Amniotic stem cell (primary cell): Measurements from ENCODE around the gene PRG3.

Experiments
- DNase-seq: peaks from one replicate; lab custom pipeline; 2025; lab: John Stamatoyannopoulos, UW

The PRG3 gene

DNA sequence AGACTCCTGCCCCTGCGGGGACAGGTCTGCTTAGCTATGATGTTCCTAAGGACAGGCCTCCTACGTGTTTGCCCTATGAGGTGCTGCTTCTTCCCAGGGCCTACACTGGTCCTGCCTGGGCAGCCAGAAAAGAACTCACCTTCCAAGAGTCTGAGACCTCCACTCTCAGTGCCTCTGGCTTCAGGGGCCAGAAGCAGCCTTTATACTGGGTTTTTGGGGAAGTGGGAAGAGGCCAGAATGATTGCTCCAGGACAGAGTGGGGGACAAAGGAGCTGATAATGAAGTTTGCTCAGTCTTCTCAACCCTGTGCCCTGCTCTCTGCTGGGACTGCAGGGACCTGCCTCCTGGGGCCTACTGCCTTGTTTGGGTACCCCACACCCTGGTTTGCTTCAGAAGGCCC is at the start of gene PRG3:
Gene PRG3 (minus strand): TSS at position 176 of the 400 bp plus-strand sequence. CDS start 442 bp downstream, outside the sequence.
- DNase-seq, result no peak

DNA sequence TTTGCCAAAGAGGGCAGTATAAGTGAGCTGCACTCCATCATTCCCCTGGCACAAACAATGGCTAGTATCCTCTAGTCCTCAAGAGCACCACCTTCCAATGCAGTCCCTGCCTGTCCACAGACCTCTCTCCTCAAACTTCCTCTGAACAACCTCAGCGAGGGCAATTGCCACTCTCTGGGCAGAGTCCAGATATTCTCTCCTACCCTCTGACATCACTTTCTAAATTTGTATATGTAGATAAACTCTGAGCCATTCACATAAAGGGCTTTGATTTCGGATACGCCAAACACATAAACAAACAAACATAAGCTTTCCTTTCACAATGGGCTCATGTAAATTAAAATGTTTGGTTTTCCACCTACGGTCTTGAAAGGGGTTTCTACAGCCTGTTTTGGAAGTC is 49.0 kb upstream of the PRG3 start:
- DNase-seq, result no peak

- no peak for DNase-seq
Measured at GRCh38 chr11:57428643-57429042, 47.7 kb upstream of the PRG3 start.

DNA sequence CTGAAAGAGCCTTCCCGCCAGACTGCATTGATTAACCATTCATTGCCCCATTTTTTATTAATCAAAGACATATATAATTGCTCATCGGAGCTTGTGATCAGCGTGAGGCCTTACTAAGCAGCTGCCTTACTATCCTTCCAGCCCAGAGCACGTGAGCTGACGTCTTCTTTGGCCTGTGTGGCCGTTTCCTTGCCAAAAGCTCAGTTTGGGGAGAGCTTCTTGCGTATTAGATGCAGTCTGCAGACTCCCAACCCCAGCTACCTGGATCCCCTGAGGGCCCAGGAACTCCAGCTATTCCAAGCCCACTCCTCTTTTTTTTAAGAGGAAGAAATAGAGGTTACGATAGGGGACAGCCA is 46.8 kb upstream of the PRG3 start:
- DNase-seq, result no peak

DNA sequence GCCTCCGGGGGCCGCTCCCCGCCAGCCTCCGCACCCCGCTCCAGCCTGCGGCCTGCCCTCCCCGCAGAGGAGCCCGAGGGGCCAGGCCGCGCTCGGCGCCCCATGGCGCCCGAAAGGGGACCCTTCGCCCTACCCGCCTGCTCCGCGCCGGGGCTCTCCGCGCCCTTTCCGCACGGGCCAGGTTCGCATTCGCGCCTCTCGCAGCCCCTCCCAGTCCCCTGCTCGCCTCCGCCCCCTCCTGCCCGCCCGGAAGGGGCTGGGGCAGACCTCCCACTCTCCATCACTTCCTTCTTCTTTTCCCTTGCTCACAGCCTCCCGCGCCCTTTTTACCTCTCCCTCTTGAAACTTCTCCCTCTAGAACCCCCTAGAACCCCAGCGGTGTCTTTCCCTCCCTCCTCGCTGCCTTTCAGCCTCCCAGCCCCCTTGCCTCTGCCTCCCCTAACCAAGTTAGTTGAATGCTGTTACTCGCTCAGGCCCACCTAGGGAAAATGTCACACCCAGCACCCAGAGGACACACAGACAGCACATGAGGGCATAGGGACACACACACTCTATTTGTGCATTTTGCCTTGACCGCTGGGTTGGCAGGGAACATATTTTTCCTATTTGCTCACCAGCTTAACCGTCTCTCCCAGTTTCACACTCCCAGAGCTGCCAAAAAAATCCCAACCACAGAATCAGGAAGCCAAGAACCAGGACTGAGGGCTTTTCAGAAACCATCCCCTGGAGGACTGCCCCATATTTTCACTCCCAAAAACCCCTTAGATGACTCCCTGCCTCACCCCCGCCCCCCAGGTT is 46.2 kb upstream of the PRG3 start, which contains the start of gene SLC43A3:
Gene SLC43A3 (minus strand): TSS at position 193 of the 798 bp plus-strand sequence. CDS start 949 bp downstream, outside the sequence.
- DNase-seq, result peak; percentile 26

GRCh38 chr11:57426439-57426928 is 45.5 kb upstream of the PRG3 start:
- no peak for DNase-seq

GRCh38 chr11:57425565-57426438 is 44.9 kb upstream of the PRG3 start:
- DNase-seq, result no peak

- DNase-seq, result no peak
Measured at GRCh38 chr11:57424792-57425564, 44.0 kb upstream of the PRG3 start.

DNA sequence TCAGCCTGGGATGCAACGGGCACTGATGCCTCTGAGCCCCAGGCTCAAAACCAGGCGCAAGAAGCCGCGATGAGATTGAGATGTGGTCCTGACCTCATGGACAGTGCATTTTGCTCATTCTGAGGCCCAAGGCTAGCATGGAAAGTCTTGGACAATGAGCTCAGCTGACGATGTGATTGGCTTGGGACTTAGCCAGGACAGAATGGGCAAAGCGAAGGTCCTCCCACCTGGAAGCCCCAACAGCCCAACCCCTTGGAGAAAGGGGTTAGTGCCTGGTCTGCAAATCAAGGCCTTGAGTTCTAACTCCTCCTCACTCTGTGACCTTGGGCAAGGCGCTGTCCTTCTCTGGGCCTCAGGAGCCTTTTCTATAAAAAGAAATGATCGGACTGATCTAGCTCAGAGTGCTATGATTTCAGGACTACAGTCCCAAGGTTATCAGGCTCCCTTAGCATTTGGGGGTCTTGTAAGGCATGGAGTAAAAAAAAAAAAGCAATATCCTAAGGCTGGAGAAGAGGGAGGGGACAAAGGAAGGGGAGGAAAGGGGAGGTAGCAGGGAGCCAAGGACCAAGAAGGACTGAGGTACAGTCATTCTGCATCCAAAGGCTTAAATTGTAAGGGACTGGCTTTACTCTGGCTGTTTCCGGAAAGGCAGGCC is 43.3 kb upstream of the PRG3 start:
- DNase-seq, result no peak

GRCh38 chr11:57422669-57423068 is 41.7 kb upstream of the PRG3 start:
- no peak for DNase-seq

- DNase-seq, result no peak
Measured at GRCh38 chr11:57421805-57422204, 40.9 kb upstream of the PRG3 start.

- DNase-seq, result no peak
Measured at GRCh38 chr11:57421066-57421465, 40.1 kb upstream of the PRG3 start.

- no peak for DNase-seq
Measured at GRCh38 chr11:57419146-57419545, 38.2 kb upstream of the PRG3 start.

DNA sequence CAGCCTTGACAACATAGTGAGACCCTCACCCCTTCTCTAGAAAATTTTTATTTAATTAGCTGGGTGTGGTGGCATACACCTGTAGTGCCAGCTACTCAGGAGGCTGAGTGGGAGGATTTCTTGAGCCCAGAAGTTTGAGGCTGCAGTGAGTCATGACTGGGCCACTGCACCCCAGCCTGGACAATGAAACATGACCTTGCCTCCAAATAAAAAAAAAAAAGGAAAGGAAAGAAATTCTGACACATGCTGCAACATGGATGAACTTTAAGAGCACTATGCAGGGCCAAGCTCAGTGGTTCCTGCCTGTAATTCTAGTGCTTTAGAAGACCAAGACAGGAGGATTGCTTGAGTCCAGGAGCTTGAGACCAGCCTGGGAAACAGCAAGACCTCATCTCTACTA is 37.2 kb upstream of the PRG3 start:
- no peak for DNase-seq

- DNase-seq, result no peak
Measured at GRCh38 chr11:57417056-57417455, 36.1 kb upstream of the PRG3 start.

GRCh38 chr11:57416436-57416835 is 35.5 kb upstream of the PRG3 start:
- DNase-seq, result no peak

DNA sequence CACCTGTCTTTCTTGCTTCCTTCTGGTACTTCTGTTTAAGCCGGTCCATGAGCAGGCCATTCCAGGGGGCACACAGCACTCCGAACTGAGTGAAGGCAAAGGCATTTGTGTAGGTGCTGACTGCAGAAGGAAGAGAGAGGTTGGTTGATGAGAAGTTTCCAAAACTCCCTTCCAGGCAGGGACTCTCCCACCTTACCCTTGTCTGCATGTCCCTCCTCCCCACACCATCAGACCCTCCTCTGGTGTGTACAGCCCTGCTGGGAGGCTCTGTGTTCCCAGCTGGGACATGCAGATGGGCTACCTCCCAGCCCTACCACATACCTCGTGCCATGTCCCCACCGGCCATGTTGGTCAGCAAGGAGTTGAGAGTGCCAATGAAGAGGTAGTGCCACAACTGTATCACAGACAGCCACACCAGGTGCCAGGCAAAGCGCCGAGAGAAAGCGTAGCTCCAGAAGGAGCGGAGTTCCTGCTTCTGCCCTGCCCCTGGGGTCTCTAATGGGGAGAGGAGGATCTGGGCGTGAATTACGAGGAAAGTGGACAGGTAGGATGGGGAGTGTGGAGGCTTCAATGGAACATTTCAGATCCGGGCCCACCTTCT is 33.8 kb upstream of the PRG3 start:
- no peak for DNase-seq

- DNase-seq, result no peak
Measured at GRCh38 chr11:57413681-57414080, 32.7 kb upstream of the PRG3 start.

GRCh38 chr11:57410287-57410686 is 29.3 kb upstream of the PRG3 start:
- DNase-seq, result no peak

GRCh38 chr11:57409321-57410100 is 28.6 kb upstream of the PRG3 start:
- DNase-seq, result no peak
